ENCODE measurements around the gene TATDN2.

Gene TATDN2

DNA sequence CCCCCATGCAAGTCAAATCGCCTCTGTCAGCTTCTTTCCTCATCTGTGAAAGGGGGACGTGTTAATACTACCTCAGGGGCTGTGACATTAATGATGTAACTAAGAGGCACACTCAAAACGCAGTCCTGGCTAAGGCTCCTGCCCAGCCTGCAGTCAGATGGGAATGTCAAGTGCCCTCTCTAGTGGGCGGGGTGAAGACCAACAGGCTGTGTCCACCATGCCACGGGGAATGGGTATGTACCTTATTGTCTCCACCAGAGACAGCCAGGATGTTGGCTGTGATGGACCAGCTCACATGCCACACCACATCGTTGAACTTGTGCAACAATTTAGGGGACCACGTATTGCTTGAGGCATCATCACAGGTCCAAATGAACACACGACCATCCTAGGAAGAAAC lies 55.5 kb downstream of the TATDN2 start:
- DNase-seq (ENCODE audit: low read depth): no peak
- TF ChIP-seq, protein P1, sequence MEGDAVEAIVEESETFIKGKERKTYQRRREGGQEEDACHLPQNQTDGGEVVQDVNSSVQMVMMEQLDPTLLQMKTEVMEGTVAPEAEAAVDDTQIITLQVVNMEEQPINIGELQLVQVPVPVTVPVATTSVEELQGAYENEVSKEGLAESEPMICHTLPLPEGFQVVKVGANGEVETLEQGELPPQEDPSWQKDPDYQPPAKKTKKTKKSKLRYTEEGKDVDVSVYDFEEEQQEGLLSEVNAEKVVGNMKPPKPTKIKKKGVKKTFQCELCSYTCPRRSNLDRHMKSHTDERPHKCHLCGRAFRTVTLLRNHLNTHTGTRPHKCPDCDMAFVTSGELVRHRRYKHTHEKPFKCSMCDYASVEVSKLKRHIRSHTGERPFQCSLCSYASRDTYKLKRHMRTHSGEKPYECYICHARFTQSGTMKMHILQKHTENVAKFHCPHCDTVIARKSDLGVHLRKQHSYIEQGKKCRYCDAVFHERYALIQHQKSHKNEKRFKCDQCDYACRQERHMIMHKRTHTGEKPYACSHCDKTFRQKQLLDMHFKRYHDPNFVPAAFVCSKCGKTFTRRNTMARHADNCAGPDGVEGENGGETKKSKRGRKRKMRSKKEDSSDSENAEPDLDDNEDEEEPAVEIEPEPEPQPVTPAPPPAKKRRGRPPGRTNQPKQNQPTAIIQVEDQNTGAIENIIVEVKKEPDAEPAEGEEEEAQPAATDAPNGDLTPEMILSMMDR (IDR thresholded peaks at IDR 0.05; ENCODE audit: control insufficient read depth, insufficient read depth, low read depth, low read length, missing control alignments): no peak
- no peak overlapping the region for H3K4me3 ChIP-seq (ENCODE audit: control insufficient read depth, low read depth, low read length)

DNA sequence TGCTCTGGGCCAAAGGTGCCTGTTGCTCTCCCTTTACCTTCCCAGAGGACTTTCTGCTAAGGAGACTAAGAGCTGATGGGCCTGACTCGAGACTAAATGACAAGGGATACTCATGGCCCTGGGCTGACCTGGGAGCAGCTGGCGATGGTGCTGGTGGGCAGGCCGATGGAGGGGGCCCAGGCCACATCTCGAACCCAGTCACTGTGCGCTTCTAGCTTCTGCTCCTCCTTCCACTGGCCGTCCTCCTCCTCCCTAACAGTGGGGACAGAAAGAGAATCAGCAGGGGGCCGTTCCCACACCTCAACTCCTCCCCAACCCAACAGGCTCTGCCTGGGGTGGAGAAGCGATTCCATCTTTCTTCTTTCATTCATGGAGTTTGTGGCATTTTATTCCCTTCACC lies 56.6 kb downstream of the TATDN2 start:
- H3K4me3 ChIP-seq (ENCODE audit: control insufficient read depth, low read depth, low read length): no peak overlapping the region
- no peak for DNase-seq (ENCODE audit: low read depth)
- TF ChIP-seq, protein P1 (IDR thresholded peaks at IDR 0.05; ENCODE audit: control insufficient read depth, insufficient read depth, low read depth, low read length, missing control alignments): no peak

DNA sequence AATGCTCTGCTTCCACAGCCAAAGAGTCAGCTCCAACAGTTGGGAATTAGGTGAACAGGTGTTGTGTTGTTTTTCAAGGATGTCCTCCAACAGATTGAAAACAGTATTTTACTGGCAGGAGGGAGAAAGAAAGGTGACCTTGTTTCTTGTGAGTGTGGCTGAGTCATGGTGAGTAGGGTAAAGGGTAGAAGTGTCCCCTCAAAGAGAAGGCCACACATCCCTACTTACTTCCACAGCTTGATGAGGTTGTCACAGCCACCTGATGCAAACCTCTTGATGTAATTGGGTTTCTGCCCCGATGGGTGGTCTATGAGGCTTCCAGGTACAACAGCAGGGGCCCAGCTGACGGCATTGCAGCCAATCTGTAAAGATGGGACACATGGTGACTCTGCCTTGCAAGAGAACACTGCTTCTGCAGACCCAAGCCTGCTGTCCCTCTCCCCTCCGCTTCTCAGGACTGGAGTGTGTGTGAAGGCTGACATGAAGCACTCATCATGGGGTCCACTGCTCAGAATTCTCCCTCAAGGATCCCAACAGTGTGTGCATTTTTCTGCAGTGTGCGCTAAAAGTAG lies 57.2 kb downstream of the TATDN2 start:
- TF ChIP-seq, protein P1 (IDR thresholded peaks at IDR 0.05; ENCODE audit: control insufficient read depth, insufficient read depth, low read depth, low read length, missing control alignments): no peak
- DNase-seq (ENCODE audit: low read depth): no peak
- H3K4me3 ChIP-seq (ENCODE audit: control insufficient read depth, low read depth, low read length): no peak overlapping the region

DNA sequence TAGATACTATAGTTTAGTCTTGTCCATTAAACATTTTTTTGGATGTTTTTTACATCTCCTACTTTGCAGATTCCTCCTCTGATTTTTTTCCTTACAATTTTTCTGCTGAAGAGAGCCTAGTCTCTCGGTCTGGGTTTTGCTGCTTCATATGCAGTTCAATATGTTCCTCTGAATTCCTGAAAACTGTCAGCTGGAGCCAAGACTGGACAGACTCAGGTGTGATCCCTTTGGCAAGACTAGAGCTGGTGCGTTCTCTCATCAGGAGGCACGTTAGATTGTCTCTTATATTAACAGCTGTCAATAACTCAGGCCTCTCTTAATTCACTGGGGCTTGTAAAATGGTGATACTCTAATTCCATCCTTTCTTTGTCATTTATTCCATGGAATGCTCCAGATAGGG lies 57.9 kb downstream of the TATDN2 start:
- TF ChIP-seq, protein P1 (IDR thresholded peaks at IDR 0.05; ENCODE audit: control insufficient read depth, insufficient read depth, low read depth, low read length, missing control alignments): no peak

DNA sequence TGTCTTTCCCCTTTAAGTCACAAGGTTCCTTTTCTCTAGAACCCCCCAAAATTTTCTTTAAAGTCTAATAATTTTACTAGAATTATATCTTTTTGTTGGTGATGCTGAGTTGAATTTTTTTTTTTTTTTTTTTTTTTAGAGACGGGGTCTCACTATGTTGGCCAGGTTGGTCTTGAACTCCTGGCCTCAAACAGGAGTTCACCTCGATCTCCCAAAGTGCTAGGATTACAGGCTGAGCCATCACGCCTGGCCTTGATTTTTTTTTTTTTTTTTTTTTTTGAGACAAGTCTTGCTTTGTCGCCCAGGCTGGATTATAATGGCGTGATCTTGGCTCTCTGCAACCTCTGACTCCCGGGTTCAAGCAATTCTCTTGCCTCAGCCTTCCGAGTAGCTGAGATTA lies 60.4 kb downstream of the TATDN2 start:
- H3K4me3 ChIP-seq (ENCODE audit: control insufficient read depth, low read depth, low read length): no peak overlapping the region
- DNase-seq (ENCODE audit: low read depth): no peak
- TF ChIP-seq, protein P1 (IDR thresholded peaks at IDR 0.05; ENCODE audit: control insufficient read depth, insufficient read depth, low read depth, low read length, missing control alignments): no peak

More for the DNA sequence above, 57.9 kb downstream of the TATDN2 start:
- no peak overlapping the region for H3K4me3 ChIP-seq (ENCODE audit: control insufficient read depth, low read depth, low read length)
- no peak for DNase-seq (ENCODE audit: low read depth)

DNA sequence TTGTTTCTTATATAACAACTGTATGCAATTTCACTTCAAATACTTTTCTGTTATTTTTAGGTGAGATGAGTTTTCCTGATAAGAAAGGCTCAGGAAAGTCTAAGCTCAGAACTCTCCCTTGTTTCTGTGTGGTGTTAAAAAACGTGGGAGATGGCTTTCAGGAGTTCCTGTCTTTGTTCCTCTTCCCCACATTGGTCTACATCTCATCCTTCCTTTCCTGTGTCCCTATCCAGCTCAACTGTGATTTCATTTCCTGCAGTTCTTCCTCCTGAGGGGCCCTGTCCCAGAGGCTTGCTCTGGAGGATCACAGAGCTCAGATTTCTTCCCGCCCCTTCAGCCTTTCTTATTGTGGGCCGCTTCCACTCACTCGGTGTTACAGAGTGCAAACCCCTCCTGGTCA lies 61.5 kb downstream of the TATDN2 start:
- no peak overlapping the region for H3K4me3 ChIP-seq (ENCODE audit: control insufficient read depth, low read depth, low read length)
- TF ChIP-seq, protein P1 (IDR thresholded peaks at IDR 0.05; ENCODE audit: control insufficient read depth, insufficient read depth, low read depth, low read length, missing control alignments): no peak

DNA sequence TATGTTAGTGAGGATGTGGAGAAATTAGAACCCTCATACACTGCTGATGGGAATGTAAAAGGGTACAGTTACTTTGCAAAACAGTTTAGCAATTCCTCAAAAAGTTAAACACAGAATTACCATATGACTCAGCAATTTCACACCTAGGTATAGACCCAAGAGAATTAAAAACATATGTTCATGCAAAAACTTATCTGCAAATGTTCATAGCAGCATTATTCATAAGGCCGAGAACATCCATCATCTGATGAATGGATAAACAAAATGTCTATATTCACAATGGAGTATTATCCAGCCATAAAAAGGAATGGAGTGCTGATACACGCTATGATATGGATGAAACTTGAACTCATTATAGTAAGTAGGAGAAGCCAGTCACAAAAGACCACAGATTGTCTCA lies 62.3 kb downstream of the TATDN2 start:
- DNase-seq (ENCODE audit: low read depth): peak; percentile 31
- TF ChIP-seq, protein P1 (IDR thresholded peaks at IDR 0.05; ENCODE audit: control insufficient read depth, insufficient read depth, low read depth, low read length, missing control alignments): no peak
- H3K4me3 ChIP-seq (ENCODE audit: control insufficient read depth, low read depth, low read length): no peak overlapping the region

More for the DNA sequence above, 61.5 kb downstream of the TATDN2 start:
- DNase-seq (ENCODE audit: low read depth): no peak
